ENCODE results near the gene NACC1.

DNA sequence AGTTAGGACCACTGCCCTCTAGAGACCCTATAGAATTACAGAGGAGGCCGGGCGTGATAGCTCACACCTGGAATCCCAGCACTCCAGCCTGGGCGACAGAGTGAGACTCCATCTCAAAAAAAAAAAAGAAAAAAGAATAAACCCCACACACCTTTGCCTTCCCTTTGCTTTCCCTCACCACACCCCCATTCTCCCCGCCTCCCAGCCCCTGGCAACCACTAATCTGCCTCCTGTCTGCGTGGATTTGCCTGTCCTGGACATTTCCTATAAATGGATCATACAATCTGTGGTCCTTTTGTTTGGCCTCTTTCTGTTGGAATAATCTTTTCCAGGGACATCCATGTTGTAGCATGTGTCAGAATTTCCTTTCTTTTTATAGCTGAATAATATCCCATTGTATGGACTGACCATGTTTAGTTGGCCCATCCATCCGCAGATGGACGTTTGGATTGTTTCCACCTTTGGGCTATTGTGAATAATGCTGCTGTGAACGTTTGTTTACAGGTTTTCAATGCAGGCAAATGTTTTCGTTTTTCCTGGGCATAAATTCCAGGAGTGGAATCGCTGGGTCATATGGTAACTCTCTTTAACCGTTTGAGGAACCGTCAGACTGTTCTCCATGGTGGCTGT lies 15.3 kb downstream of the NACC1 start:
- TF ChIP-seq, protein P1, sequence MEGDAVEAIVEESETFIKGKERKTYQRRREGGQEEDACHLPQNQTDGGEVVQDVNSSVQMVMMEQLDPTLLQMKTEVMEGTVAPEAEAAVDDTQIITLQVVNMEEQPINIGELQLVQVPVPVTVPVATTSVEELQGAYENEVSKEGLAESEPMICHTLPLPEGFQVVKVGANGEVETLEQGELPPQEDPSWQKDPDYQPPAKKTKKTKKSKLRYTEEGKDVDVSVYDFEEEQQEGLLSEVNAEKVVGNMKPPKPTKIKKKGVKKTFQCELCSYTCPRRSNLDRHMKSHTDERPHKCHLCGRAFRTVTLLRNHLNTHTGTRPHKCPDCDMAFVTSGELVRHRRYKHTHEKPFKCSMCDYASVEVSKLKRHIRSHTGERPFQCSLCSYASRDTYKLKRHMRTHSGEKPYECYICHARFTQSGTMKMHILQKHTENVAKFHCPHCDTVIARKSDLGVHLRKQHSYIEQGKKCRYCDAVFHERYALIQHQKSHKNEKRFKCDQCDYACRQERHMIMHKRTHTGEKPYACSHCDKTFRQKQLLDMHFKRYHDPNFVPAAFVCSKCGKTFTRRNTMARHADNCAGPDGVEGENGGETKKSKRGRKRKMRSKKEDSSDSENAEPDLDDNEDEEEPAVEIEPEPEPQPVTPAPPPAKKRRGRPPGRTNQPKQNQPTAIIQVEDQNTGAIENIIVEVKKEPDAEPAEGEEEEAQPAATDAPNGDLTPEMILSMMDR (IDR thresholded peaks at IDR 0.05) = no peak
- TF ChIP-seq POLR2A (IDR thresholded peaks at IDR 0.05) = no peak

Data from heart left ventricle (tissue), 13 donors.